H9 (cell line): ENCODE measurements around the gene XRN1. TPM values are rescaled to one million over a fixed set of nuclear protein-coding genes. Genes with fewer than 3 reads are reported as not detected.

Experiments
- DNase-seq: peaks from one replicate; pipeline ENCODE4 v3.0.0-alpha.2; 2017
- H2AFZ ChIP-seq: one replicate; pipeline ENCODE4 v1.6.1; 2013; ENCODE audit warnings: mild to moderate bottlenecking, low read length, control low read depth, moderate library complexity
- H2AK5ac ChIP-seq: 2 replicates; pipeline ENCODE4 v1.6.1; 2013; ENCODE audit warnings: low read length, control low read depth, mixed read lengths; ENCODE audit not compliant: insufficient read length
- H2BK120ac ChIP-seq: one replicate; pipeline ENCODE4 v1.6.1; 2013; ENCODE audit warnings: low read depth, mild to moderate bottlenecking, low read length, control low read depth, inconsistent platforms; ENCODE audit not compliant: poor library complexity, severe bottlenecking
- H2BK12ac ChIP-seq: 2 replicates; pipeline ENCODE4 v1.6.1; 2013; ENCODE audit warnings: low read length, control low read depth, mixed read lengths, low read depth; ENCODE audit not compliant: insufficient read length
- H2BK15ac ChIP-seq: 2 replicates; pipeline ENCODE4 v1.6.1; 2013; ENCODE audit warnings: low read depth, low read length, control low read depth
- H2BK20ac ChIP-seq: one replicate; pipeline ENCODE4 v1.6.1; 2013; ENCODE audit warnings: low read depth, mild to moderate bottlenecking, low read length, control low read depth, inconsistent platforms; ENCODE audit not compliant: poor library complexity, severe bottlenecking
- H2BK5ac ChIP-seq: 2 replicates; pipeline ENCODE4 v1.6.1; 2013; ENCODE audit warnings: low read length, control low read depth, mixed read lengths; ENCODE audit not compliant: insufficient read length
- H3K14ac ChIP-seq: 2 replicates; pipeline ENCODE4 v1.6.1; 2013; ENCODE audit warnings: low read length, control low read depth; ENCODE audit not compliant: insufficient read depth
- H3K18ac ChIP-seq: 2 replicates; pipeline ENCODE4 v1.6.1; 2013; ENCODE audit warnings: low read depth, mild to moderate bottlenecking, mixed read lengths, low read length, control low read depth; ENCODE audit not compliant: insufficient read length
- H3K23ac ChIP-seq: 2 replicates; pipeline ENCODE4 v1.6.1; 2013; ENCODE audit warnings: low read length, control low read depth, mixed read lengths, low read depth; ENCODE audit not compliant: insufficient read length
- H3K23me2 ChIP-seq: 2 replicates; pipeline ENCODE4 v1.6.1; 2013; ENCODE audit warnings: low read depth, mild to moderate bottlenecking, mixed read lengths, low read length, control low read depth; ENCODE audit not compliant: insufficient read length, poor library complexity, severe bottlenecking
- H3K27ac ChIP-seq: 2 replicates; pipeline ENCODE4 v1.5.1; 2013; ENCODE audit warnings: low read length, control low read depth, mixed read lengths, low read depth; ENCODE audit not compliant: insufficient read length
- H3K27me3 ChIP-seq: 2 replicates; pipeline ENCODE4 v1.6.1; 2013; ENCODE audit warnings: low read length, control low read depth, inconsistent platforms; ENCODE audit not compliant: insufficient read depth
- H3K4ac ChIP-seq: 2 replicates; pipeline ENCODE4 v1.6.1; 2013; ENCODE audit warnings: low read depth, mild to moderate bottlenecking, control low read depth, inconsistent platforms, low read length, moderate library complexity
- H3K4me1 ChIP-seq: 2 replicates; pipeline ENCODE4 v1.6.1; 2013; ENCODE audit warnings: low read length, control low read depth, inconsistent platforms; ENCODE audit not compliant: insufficient read depth
- H3K4me2 ChIP-seq: 2 replicates; pipeline ENCODE4 v1.6.1; 2013; ENCODE audit warnings: low read length, control low read depth, mixed read lengths; ENCODE audit not compliant: insufficient read length, insufficient read depth
- H3K56ac ChIP-seq: 2 replicates; pipeline ENCODE4 v1.6.1; 2013; ENCODE audit warnings: low read depth, mild to moderate bottlenecking, mixed read lengths, low read length, control low read depth; ENCODE audit not compliant: insufficient read length
- H3K79me1 ChIP-seq: 2 replicates; pipeline ENCODE4 v1.6.1; 2013; ENCODE audit warnings: low read depth, mild to moderate bottlenecking, moderate library complexity, low read length, control low read depth, inconsistent platforms; ENCODE audit not compliant: insufficient read depth, poor library complexity, severe bottlenecking
- H3K79me2 ChIP-seq: 2 replicates; pipeline ENCODE4 v1.6.1; 2013; ENCODE audit warnings: low read length, control low read depth, inconsistent platforms; ENCODE audit not compliant: insufficient read depth
- H3K9ac ChIP-seq: 2 replicates; pipeline ENCODE4 v1.6.1; 2013; ENCODE audit warnings: low read length, control low read depth, mixed read lengths; ENCODE audit not compliant: insufficient read length; ENCODE audit errors: extremely low read depth
- H3K9me3 ChIP-seq: one replicate; pipeline ENCODE4 v1.6.1; 2013; ENCODE audit warnings: low read depth, low read length, inconsistent platforms; ENCODE audit not compliant: control insufficient read depth
- H3T11ph ChIP-seq: one replicate; pipeline ENCODE4 v1.6.1; 2013; ENCODE audit warnings: mild to moderate bottlenecking, low read length, control low read depth, inconsistent platforms
- H4K20me1 ChIP-seq: one replicate; pipeline ENCODE4 v1.6.1; 2013; ENCODE audit not compliant: control insufficient read depth, insufficient read length, insufficient read depth
- H4K5ac ChIP-seq: 2 replicates; pipeline ENCODE4 v1.6.1; 2013; ENCODE audit warnings: low read depth, mild to moderate bottlenecking, mixed read lengths, low read length, control low read depth; ENCODE audit not compliant: insufficient read length
- H4K8ac ChIP-seq: replicated peaks from 2 replicates; pipeline ENCODE4 v1.6.1; 2013; ENCODE audit warnings: low read length, control low read depth, mixed read lengths, low read depth; ENCODE audit not compliant: insufficient read length
- H4K91ac ChIP-seq: 2 replicates; pipeline ENCODE4 v1.6.1; 2013; ENCODE audit warnings: low read depth, mild to moderate bottlenecking, moderate library complexity, mixed read lengths, low read length, control low read depth; ENCODE audit not compliant: insufficient read length
- H3K27ac Mint-ChIP-seq, 3 experiments: 2 replicates in 2 of 3; 3 replicates in 1 of 3; pipeline ENCODE4 v1.8.0; 2020 to 2021; ENCODE audit warnings: mixed read lengths in 3 of 3, mild to moderate bottlenecking in 1 of 3, moderate library complexity in 1 of 3
- H3K27me3 Mint-ChIP-seq: 2 replicates; pipeline ENCODE4 v1.8.0; 2021; ENCODE audit warnings: low read depth, mild to moderate bottlenecking, moderate library complexity, mixed read lengths
- H3K36me3 Mint-ChIP-seq, 3 experiments: 2 replicates in 2 of 3; 3 replicates in 1 of 3; pipeline ENCODE4 v1.8.0; 2020 to 2021; ENCODE audit warnings: low read depth in 3 of 3, mixed read lengths in 3 of 3; ENCODE audit not compliant: insufficient read depth in 1 of 3
- H3K4me1 Mint-ChIP-seq, 2 experiments: 2 replicates each; pipeline ENCODE4 v1.8.0; 2020; ENCODE audit warnings: mixed read lengths in 2 of 2
- H3K4me3 Mint-ChIP-seq, 2 experiments: 2 replicates in 1 of 2; 3 replicates in 1 of 2; pipeline ENCODE4 v1.8.0; 2020 to 2021; ENCODE audit warnings: mild to moderate bottlenecking in 2 of 2, mixed read lengths in 2 of 2, moderate library complexity in 1 of 2
- H3K9me3 Mint-ChIP-seq, 2 experiments: 2 replicates in 1 of 2; 3 replicates in 1 of 2; pipeline ENCODE4 v1.8.0; 2020; ENCODE audit warnings: mild to moderate bottlenecking in 2 of 2, mixed read lengths in 2 of 2, moderate library complexity in 1 of 2
- WGBS: extraction: QIAGEN DNeasy Blood & Tissue Kit; methylation state at CpG from one replicate; pipeline ENCODE4 v1.1.7; 2013; ENCODE audit warnings: missing lambda C conversion rate, low lambda C conversion rate, mixed read lengths; ENCODE audit not compliant: insufficient read length; ENCODE audit errors: extremely low coverage; 5-methylcytosine and 5-hydroxymethylcytosine counted together
- total RNA-seq: library from RNA; stranded (reverse); gene quantifications from 2 replicates; pipeline ENCODE4 v1.2.1, GENCODE V29; 2021
- TF ChIP-seq, protein P1 (sequence below): fragments of 200-600 bp; sonication (generic); conservative IDR thresholded peaks from 3 replicates; pipeline ENCODE4 v1.8.0; 2021; ENCODE audit warnings: antibody characterized with exemption, mild to moderate bottlenecking

XRN1 gene
- total RNA-seq, 1 experiment from 2014 or later = 15.0 TPM

DNA sequence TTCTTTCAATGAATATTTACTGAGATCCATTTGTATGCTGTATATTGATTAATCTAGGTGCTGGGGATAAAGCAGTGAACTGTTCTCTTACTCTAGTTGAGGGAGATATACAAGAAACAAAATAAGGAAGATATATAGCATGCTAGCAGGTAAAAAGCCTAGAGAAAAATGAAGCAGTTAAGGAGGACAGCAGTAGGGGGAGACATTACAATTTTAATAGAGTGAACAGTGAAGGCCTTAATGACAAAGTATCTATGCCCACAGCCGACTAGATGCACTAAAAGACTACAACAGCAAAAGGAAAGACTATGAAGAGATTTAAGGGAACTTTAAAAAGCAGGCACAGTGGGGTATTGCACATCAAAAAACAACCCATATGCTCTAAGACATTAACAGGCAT, 81.4 kb downstream of the XRN1 start:
- Histone ChIP-seq H2BK15ac (no peak overlapping the region), H3K18ac (no peak overlapping the region), H3K9me3 (no peaks in the 10 kb centered on the region), H4K5ac (no peak overlapping the region), H3K4ac (no peak overlapping the region), H3K79me2 (no peaks in the 10 kb centered on the region), H3K4me2 (no peak overlapping the region), H2AFZ (no peak overlapping the region), H3K23me2 (no peaks in the 10 kb centered on the region), H3K23ac (no peak overlapping the region), H2BK20ac (no peak overlapping the region), H4K8ac (no peak overlapping the region), H2AK5ac (no peak overlapping the region), H2BK12ac (no peak overlapping the region), H3K79me1 (no peaks in the 10 kb centered on the region), H3K27me3 (no peaks in the 10 kb centered on the region), H3T11ph (no peak overlapping the region), H3K27ac (no peak overlapping the region), H2BK5ac (no peak overlapping the region), H4K91ac (no peak overlapping the region), H4K20me1 (no peaks in the 10 kb centered on the region), H2BK120ac (no peak overlapping the region), H3K56ac (no peak overlapping the region), H3K4me1 (no peaks in the 10 kb centered on the region), H3K14ac (no peak overlapping the region), H3K9ac (no peak overlapping the region)
- TF ChIP-seq, protein P1, sequence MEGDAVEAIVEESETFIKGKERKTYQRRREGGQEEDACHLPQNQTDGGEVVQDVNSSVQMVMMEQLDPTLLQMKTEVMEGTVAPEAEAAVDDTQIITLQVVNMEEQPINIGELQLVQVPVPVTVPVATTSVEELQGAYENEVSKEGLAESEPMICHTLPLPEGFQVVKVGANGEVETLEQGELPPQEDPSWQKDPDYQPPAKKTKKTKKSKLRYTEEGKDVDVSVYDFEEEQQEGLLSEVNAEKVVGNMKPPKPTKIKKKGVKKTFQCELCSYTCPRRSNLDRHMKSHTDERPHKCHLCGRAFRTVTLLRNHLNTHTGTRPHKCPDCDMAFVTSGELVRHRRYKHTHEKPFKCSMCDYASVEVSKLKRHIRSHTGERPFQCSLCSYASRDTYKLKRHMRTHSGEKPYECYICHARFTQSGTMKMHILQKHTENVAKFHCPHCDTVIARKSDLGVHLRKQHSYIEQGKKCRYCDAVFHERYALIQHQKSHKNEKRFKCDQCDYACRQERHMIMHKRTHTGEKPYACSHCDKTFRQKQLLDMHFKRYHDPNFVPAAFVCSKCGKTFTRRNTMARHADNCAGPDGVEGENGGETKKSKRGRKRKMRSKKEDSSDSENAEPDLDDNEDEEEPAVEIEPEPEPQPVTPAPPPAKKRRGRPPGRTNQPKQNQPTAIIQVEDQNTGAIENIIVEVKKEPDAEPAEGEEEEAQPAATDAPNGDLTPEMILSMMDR = peak; percentile 59
- no CpG with 5 or more reads among the region's 1 CpG for WGBS
- H3K27ac Mint-ChIP-seq = no peak overlapping the region
- H3K9me3 Mint-ChIP-seq = no peaks in the 10 kb centered on the region
- H3K4me1 Mint-ChIP-seq = no peaks in the 10 kb centered on the region
- DNase-seq = no peak
- no peaks in the 10 kb centered on the region for H3K27me3 Mint-ChIP-seq
- H3K36me3 Mint-ChIP-seq = peaks cover 0 to 13% (median 8%) of the 10 kb centered on the region in 3 experiments; a peak in 3 of 7 replicates
- H3K4me3 Mint-ChIP-seq = no peak overlapping the region
